Testis (tissue), 2 donors: ENCODE data around the gene VGLL4.

ENCODE experiments used
- CTCF ChIP-seq, 3 experiments: fragments of 450-650 bp in 2 of 3; fragments of 200-600 bp in 1 of 3; sonication (generic) in 1 of 3; IDR thresholded peaks; one replicate each; pipeline ENCODE4 v1.5.1; 2016 to 2019; ENCODE audit warnings: antibody characterized with exemption in 3 of 3, mild to moderate bottlenecking in 2 of 3, moderate library complexity in 1 of 3
- POLR2A ChIP-seq: fragments of 450-650 bp; IDR thresholded peaks from one replicate; pipeline ENCODE4 v1.6.1; 2017; ENCODE audit warnings: antibody characterized with exemption, mild to moderate bottlenecking, moderate library complexity

- TF ChIP-seq CTCF (IDR thresholded peaks at IDR 0.05) (no peak), POLR2A (no peak)
Measured at GRCh38 chr3:11508346-11509172, 135.2 kb downstream of the VGLL4 start.
